H1 (cell line): ENCODE measurements around the gene NEK4. TPM values are rescaled to one million over a fixed set of nuclear protein-coding genes. Genes with fewer than 3 reads are reported as not detected.

Experiments
- CTBP2 ChIP-seq: IDR thresholded peaks from 2 replicates; pipeline ENCODE4 v1.7.0; 2011; ENCODE audit warnings: borderline replicate concordance, mild to moderate bottlenecking, moderate library complexity, mixed read lengths, low read length; ENCODE audit not compliant: insufficient read depth, insufficient read length
- GABPA ChIP-seq: IDR thresholded peaks from 2 replicates; pipeline ENCODE4 v1.6.1; 2011; ENCODE audit warnings: mild to moderate bottlenecking, low read length, moderate library complexity, borderline replicate concordance; ENCODE audit not compliant: insufficient read depth
- GTF2F1 ChIP-seq: IDR thresholded peaks from 2 replicates; pipeline ENCODE4 v1.6.1; 2012; ENCODE audit warnings: low read depth, low read length, improper control_type of control experiment, borderline replicate concordance
- KDM4A ChIP-seq: IDR thresholded peaks from one replicate; pipeline ENCODE4 v1.7.1; 2012; ENCODE audit warnings: low read depth, mild to moderate bottlenecking, moderate library complexity, low read length, inconsistent platforms; ENCODE audit not compliant: severe bottlenecking
- NRF1 ChIP-seq: IDR thresholded peaks from 2 replicates; pipeline ENCODE4 v1.6.1; 2011; ENCODE audit warnings: mild to moderate bottlenecking, low read depth, low read length, improper control_type of control experiment
- PHF8 ChIP-seq: fragments of 200-600 bp; sonication (generic); conservative IDR thresholded peaks from 2 replicates; pipeline ENCODE4 v1.7.1; 2012; ENCODE audit warnings: low read depth, mild to moderate bottlenecking, inconsistent platforms, low read length, moderate library complexity
- POLR2A ChIP-seq, 2 experiments: IDR thresholded peaks; 1 replicate in 1 of 2; 2 replicates in 1 of 2; pipeline ENCODE4 v1.6.1; 2011; ENCODE audit warnings: low read depth in 2 of 2, low read length in 2 of 2, mild to moderate bottlenecking in 2 of 2; ENCODE audit errors: control extremely low read depth in 1 of 2
- SAP30 ChIP-seq: fragments of 300-600 bp; sonication (generic); IDR thresholded peaks from 2 replicates; pipeline ENCODE4 v1.7.1; 2012; ENCODE audit warnings: low read length, moderate library complexity, mild to moderate bottlenecking, inconsistent platforms; ENCODE audit not compliant: insufficient read depth, insufficient replicate concordance
- SIN3A ChIP-seq, 2 experiments: IDR thresholded peaks in 1 of 2; conservative IDR thresholded peaks in 1 of 2; 2 replicates each; pipeline ENCODE4 v1.6.1; 2011 to 2012; ENCODE audit warnings: low read length in 2 of 2, improper control_type of control experiment in 1 of 2, low read depth in 1 of 2, mild to moderate bottlenecking in 1 of 2
- SP2 ChIP-seq: IDR thresholded peaks from 2 replicates; pipeline ENCODE4 v1.6.1; 2012; ENCODE audit warnings: mild to moderate bottlenecking, low read length, inconsistent platforms
- TCF12 ChIP-seq: IDR thresholded peaks from 2 replicates; pipeline ENCODE4 v1.6.1; 2011; ENCODE audit warnings: low read depth, mild to moderate bottlenecking, low read length
- TEAD4 ChIP-seq: IDR thresholded peaks from 2 replicates; pipeline ENCODE4 v1.6.1; 2012; ENCODE audit warnings: low read depth, low read length, inconsistent platforms, mixed read lengths
- polyA plus RNA-seq, 7 experiments: library from polyadenylated mRNA; depleted of rRNA in 3 of 7; stranded (reverse) in 5 of 7; unstranded in 2 of 7; fragments of >200 nt in 5 of 7; fragments of 200-250 nt in 2 of 7; gene quantifications; 1 replicate in 5 of 7; 2 replicates in 1 of 7; 4 replicates in 1 of 7; pipeline versions ENCODE4 v1.2.1 to v1.2.3, GENCODE V29; 2011 to 2013; ENCODE audit warnings: missing spikeins in 2 of 7, mixed read lengths in 2 of 7
- total RNA-seq: library from RNA; stranded (reverse); fragmentation: NEBNext Ultra II Directional; extraction: Animal tissue kit (Norgen Biotek cat#: 25700); gene quantifications from 2 replicates; pipeline ENCODE4 v1.2.1, GENCODE V29; 2021
- TF ChIP-seq, protein P1 (sequence below): IDR thresholded peaks from 2 replicates; pipeline ENCODE4 v1.6.1; 2012; ENCODE audit warnings: low read length, inconsistent platforms
- TF ChIP-seq, protein P2 (sequence below), 3 experiments: IDR thresholded peaks; 1 replicate in 2 of 3; 2 replicates in 1 of 3; pipeline versions ENCODE4 v1.5.1 to v1.6.1; 2011; ENCODE audit warnings: low read length in 3 of 3, mild to moderate bottlenecking in 3 of 3, inconsistent platforms in 2 of 3, low read depth in 1 of 3, moderate library complexity in 1 of 3; ENCODE audit not compliant: insufficient read depth in 1 of 3; ENCODE audit errors: control extremely low read depth in 1 of 3
- TF ChIP-seq, protein P3 (sequence below): IDR thresholded peaks from 2 replicates; pipeline ENCODE4 v1.6.1; 2012; ENCODE audit warnings: inconsistent platforms
- TF ChIP-seq, protein P4 (sequence below): IDR thresholded peaks from 2 replicates; pipeline ENCODE4 v1.6.1; 2011; ENCODE audit warnings: low read length, improper control_type of control experiment

NEK4 gene
- total and polyA plus RNA-seq, 2 of the 8 experiments (the other 6 are each of a cell fraction or from before 2014, with no cell fraction given), result 7.5 to 40.0 TPM

DNA sequence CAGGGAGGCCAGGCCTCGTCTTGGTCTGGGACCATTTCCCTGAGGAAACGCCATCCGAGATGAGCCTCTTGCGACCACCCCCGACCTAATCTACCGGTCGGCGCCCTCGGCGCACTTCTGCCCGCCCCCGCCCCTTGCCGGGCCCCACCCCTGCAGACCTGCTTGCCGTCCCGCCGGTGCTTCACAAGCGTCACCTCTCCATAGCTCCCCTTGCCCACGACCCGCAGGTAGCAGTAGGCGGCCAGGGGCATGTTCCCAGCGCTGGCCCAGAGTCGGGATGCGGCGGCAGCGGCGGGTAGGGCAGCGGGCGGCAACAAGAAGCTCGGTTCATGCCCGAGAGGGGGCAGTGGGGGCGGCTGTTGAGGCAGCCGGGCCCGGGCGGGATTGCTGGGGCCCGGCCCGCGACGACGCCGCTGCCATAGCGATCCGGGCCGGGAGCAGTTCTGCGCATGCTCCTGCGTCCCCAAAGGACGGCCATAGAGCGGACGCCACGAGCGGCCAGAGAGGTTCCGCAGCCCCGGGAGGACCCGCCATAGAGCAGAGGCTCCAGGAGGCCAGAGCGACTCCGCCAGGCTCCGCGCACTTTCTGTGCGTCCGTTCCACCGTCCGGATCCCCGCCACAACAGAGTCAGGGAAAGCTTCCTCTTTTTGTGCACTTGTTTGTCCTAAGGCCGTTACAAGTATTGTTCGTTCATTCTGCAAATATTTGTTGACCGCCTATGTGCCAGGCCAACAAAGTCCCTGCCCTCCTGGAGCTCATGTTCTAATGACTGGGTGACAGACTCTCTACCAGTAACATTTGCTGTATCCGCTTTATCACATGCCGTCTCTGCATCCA, at the start of gene NEK4 (continued):
- TF ChIP-seq POLR2A (IDR thresholded peaks at IDR 0.05; ENCODE audit: control extremely low read depth in 1 of 2, low read depth in 2 of 2, low read length in 2 of 2) (peak; percentile 82 to 94), PHF8 (peak; percentile 91), NRF1 (peak; percentile 75), KDM4A (peak; percentile 85), CTBP2 (no peak), SAP30 (no peak), GTF2F1 (no peak), GABPA (no peak), SIN3A (conservative IDR thresholded peaks at IDR 0.05 in 1 of 2, IDR thresholded peaks at IDR 0.05 in 1 of 2; ENCODE audit: low read depth in 1 of 2, low read length in 2 of 2) (peak; percentile 17 to 54; a peak in 2 of 4 replicates), TEAD4 (no peak), TCF12 (no peak), SP2 (peak; percentile 88)
- TF ChIP-seq, protein P1, sequence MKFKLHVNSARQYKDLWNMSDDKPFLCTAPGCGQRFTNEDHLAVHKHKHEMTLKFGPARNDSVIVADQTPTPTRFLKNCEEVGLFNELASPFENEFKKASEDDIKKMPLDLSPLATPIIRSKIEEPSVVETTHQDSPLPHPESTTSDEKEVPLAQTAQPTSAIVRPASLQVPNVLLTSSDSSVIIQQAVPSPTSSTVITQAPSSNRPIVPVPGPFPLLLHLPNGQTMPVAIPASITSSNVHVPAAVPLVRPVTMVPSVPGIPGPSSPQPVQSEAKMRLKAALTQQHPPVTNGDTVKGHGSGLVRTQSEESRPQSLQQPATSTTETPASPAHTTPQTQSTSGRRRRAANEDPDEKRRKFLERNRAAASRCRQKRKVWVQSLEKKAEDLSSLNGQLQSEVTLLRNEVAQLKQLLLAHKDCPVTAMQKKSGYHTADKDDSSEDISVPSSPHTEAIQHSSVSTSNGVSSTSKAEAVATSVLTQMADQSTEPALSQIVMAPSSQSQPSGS, result no peak
- TF ChIP-seq, protein P2, sequence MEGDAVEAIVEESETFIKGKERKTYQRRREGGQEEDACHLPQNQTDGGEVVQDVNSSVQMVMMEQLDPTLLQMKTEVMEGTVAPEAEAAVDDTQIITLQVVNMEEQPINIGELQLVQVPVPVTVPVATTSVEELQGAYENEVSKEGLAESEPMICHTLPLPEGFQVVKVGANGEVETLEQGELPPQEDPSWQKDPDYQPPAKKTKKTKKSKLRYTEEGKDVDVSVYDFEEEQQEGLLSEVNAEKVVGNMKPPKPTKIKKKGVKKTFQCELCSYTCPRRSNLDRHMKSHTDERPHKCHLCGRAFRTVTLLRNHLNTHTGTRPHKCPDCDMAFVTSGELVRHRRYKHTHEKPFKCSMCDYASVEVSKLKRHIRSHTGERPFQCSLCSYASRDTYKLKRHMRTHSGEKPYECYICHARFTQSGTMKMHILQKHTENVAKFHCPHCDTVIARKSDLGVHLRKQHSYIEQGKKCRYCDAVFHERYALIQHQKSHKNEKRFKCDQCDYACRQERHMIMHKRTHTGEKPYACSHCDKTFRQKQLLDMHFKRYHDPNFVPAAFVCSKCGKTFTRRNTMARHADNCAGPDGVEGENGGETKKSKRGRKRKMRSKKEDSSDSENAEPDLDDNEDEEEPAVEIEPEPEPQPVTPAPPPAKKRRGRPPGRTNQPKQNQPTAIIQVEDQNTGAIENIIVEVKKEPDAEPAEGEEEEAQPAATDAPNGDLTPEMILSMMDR (IDR thresholded peaks at IDR 0.05; ENCODE audit: control extremely low read depth in 1 of 3, insufficient read depth in 1 of 3, low read depth in 1 of 3, low read length in 3 of 3), result no peak
- TF ChIP-seq, protein P3, sequence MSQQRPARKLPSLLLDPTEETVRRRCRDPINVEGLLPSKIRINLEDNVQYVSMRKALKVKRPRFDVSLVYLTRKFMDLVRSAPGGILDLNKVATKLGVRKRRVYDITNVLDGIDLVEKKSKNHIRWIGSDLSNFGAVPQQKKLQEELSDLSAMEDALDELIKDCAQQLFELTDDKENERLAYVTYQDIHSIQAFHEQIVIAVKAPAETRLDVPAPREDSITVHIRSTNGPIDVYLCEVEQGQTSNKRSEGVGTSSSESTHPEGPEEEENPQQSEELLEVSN, result no peak; the same call in 1 of the 2 replicates
- TF ChIP-seq, protein P4, sequence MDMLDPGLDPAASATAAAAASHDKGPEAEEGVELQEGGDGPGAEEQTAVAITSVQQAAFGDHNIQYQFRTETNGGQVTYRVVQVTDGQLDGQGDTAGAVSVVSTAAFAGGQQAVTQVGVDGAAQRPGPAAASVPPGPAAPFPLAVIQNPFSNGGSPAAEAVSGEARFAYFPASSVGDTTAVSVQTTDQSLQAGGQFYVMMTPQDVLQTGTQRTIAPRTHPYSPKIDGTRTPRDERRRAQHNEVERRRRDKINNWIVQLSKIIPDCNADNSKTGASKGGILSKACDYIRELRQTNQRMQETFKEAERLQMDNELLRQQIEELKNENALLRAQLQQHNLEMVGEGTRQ, result no peak
